GM10248 (cell line): ENCODE measurements around the gene RAMACL.

Source experiments
- CTCF ChIA-PET: fragments of 300-600 bp; sonication (Branson Sonifier 250); formaldehyde crosslinking; extraction: SDS; loops from one replicate; lab custom pipeline; 2021; ENCODE audit warnings: antibody characterized with exemption; lab: Yijun Ruan, JAX
- POLR2A ChIA-PET: fragments of 350-650 bp; sonication (Branson Sonifier 250); formaldehyde crosslinking; extraction: SDS; loops from one replicate; lab custom pipeline; 2020; ENCODE audit warnings: antibody characterized with exemption; lab: Yijun Ruan, JAX
- DNase-seq: peaks from one replicate; pipeline ENCODE4 v3.0.0; 2012; ENCODE audit errors: extremely low spot score
- CTCF ChIP-seq: IDR thresholded peaks from 2 replicates; pipeline ENCODE4 v1.5.1; 2012; ENCODE audit warnings: mild to moderate bottlenecking, low read depth; ENCODE audit errors: extremely low read depth, missing control alignments, control extremely low read depth

RAMACL gene

GRCh38 chr6:166560222-166560621 lies 26.3 kb downstream of the RAMACL start:
- ChIA-PET POLR2A (no interaction called here), CTCF (no interaction called here)
- DNase-seq: no peak
- TF ChIP-seq CTCF: no peak

- TF ChIP-seq CTCF: no peak
- ChIA-PET POLR2A (no interaction called here), CTCF (no interaction called here)
- no peak for DNase-seq
Measured at GRCh38 chr6:166559662-166560061, 26.8 kb downstream of the RAMACL start.

- no peak for DNase-seq
- ChIA-PET POLR2A (no interaction called here), CTCF (no interaction called here)
- TF ChIP-seq CTCF: no peak
Measured at GRCh38 chr6:166559211-166559610, 27.3 kb downstream of the RAMACL start.

- no peak for TF ChIP-seq CTCF
- CTCF ChIA-PET: no interaction called here
- POLR2A ChIA-PET: no interaction called here
- no peak for DNase-seq
Measured at GRCh38 chr6:166558156-166559005, 28.1 kb downstream of the RAMACL start.

- ChIA-PET POLR2A (no interaction called here), CTCF (no interaction called here)
- no peak for TF ChIP-seq CTCF
- no peak for DNase-seq
Measured at GRCh38 chr6:166556863-166557322, 29.6 kb downstream of the RAMACL start.

- CTCF ChIA-PET: no interaction called here
- DNase-seq: no peak
- POLR2A ChIA-PET: no interaction called here
- TF ChIP-seq CTCF: no peak
Measured at GRCh38 chr6:166556336-166556735, 30.1 kb downstream of the RAMACL start.
